ENCODE results near the gene XYLB. TPM values are rescaled to one million over a fixed set of nuclear protein-coding genes. Genes with fewer than 3 reads are reported as not detected.

Gene XYLB
- total RNA-seq, 1 experiment from 2014 or later, result 14.0 TPM

GRCh38 chr3:38446085-38446686 lies 99.6 kb downstream of the XYLB start (continued):
- no peak for TF ChIP-seq EZH2 (IDR thresholded peaks at IDR 0.05)
- no peak for TF ChIP-seq CEBPB (IDR thresholded peaks at IDR 0.05; ENCODE audit: low read depth)

GRCh38 chr3:38446812-38447211 lies 100.2 kb downstream of the XYLB start:
- ChIA-PET CTCF (no interaction called here), POLR2A (no interaction called here), RAD21 (ENCODE audit: low non-redundant PET in 1 of 2, low total read pairs in 2 of 2, uncharacterized antibody in 2 of 2, unreplicated experiment in 2 of 2) (no interaction called here)
- Histone ChIP-seq H3K36me3 (ENCODE audit: control insufficient read depth in 1 of 2, insufficient read depth in 2 of 2, low read length in 2 of 2) (no peaks in the 10 kb centered on the region), H2AFZ (ENCODE audit: low read depth, low read length, poor library complexity, severe bottlenecking) (no peak overlapping the region), H3K4me3 (replicated peaks in 1 of 2; ENCODE audit: low read depth in 1 of 2, low read length in 2 of 2) (no peak overlapping the region), H3K9me3 (ENCODE audit: control insufficient read depth in 1 of 2, insufficient read depth in 1 of 2, low read depth in 1 of 2, low read length in 2 of 2) (no peaks in the 10 kb centered on the region), H3K27me3 (ENCODE audit: insufficient read depth, low read length) (no peaks in the 10 kb centered on the region), H4K20me1 (ENCODE audit: insufficient read depth) (no peaks in the 10 kb centered on the region), H3K4me2 (ENCODE audit: low read length) (no peak overlapping the region), H3K4me1 (ENCODE audit: control insufficient read depth in 1 of 2, insufficient read depth in 2 of 2, low read length in 2 of 2) (no peaks in the 10 kb centered on the region), H3K27ac (ENCODE audit: low read depth, low read length) (no peak overlapping the region), H3K9ac (ENCODE audit: low read length) (no peak overlapping the region), H3K79me2 (ENCODE audit: insufficient read depth, low read length) (no peaks in the 10 kb centered on the region), H3K9me2 (ENCODE audit: insufficient read depth) (no peaks in the 10 kb centered on the region)
- intact Hi-C loops (cut with micrococcal nuclease), result no loop called here
- TF ChIP-seq CBX3 (IDR thresholded peaks at IDR 0.05; ENCODE audit: low read depth) (no peak), POLR2AphosphoS5 (IDR thresholded peaks at IDR 0.05; ENCODE audit: low read depth, low read length) (no peak), EGR1 (IDR thresholded peaks at IDR 0.05; ENCODE audit: low read depth) (no peak), REST (IDR thresholded peaks at IDR 0.05; ENCODE audit: low read depth) (no peak), RAD21 (IDR thresholded peaks at IDR 0.05; ENCODE audit: low read depth) (no peak), SRF (IDR thresholded peaks at IDR 0.05; ENCODE audit: low read depth) (no peak), ATF3 (IDR thresholded peaks at IDR 0.05) (no peak)
- no peak for DNase-seq (ENCODE audit: low read depth, low spot score)
- BruUV-seq (replicated peaks), result no TSS peak
- ATAC-seq, result no peak
